ENCODE measurements around the gene RTN1.

Gene RTN1

GRCh38 chr14:59913187-59913586, 42.6 kb upstream of the RTN1 start:
- H3K36me3 ChIP-seq, result no peaks in the 10 kb centered on the region
- TF ChIP-seq CTCF (IDR thresholded peaks at IDR 0.05; ENCODE audit: low read depth, low read length), result no peak
- no peaks in the 10 kb centered on the region for H3K27me3 ChIP-seq (ENCODE audit: insufficient read depth, low read depth, severe bottlenecking)
- no peak overlapping the region for H3K27ac ChIP-seq
- H3K4me3 ChIP-seq (ENCODE audit: low read depth, low read length), result no peak overlapping the region
- H3K9me3 ChIP-seq (ENCODE audit: severe bottlenecking), result no peaks in the 10 kb centered on the region
- no peak for DNase-seq

DNA sequence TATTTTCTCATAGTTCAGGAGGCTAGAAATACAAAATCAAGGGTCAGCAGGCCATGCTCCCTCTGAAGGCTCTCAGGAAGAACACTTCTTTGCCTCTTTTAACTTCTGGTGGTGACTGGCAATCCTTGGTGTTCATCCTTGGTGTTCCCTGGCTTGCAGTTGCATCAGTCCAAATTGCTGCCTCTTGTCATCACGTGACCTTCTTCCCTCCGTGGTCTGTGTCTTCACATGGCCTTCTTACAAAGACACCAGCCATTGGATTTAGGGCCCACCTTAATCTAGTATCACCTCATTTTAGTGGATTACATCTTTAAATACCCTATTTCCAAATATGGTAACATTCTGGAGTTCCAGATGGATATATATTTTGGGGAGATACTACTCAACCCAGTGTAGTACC, 41.9 kb upstream of the RTN1 start:
- no peaks in the 10 kb centered on the region for H3K36me3 ChIP-seq
- no peak for DNase-seq
- no peaks in the 10 kb centered on the region for H3K27me3 ChIP-seq (ENCODE audit: insufficient read depth, low read depth, severe bottlenecking)
- no peak overlapping the region for H3K27ac ChIP-seq
- no peak for TF ChIP-seq CTCF (IDR thresholded peaks at IDR 0.05; ENCODE audit: low read depth, low read length)
- H3K9me3 ChIP-seq (ENCODE audit: severe bottlenecking), result no peaks in the 10 kb centered on the region
- no peak overlapping the region for H3K4me3 ChIP-seq (ENCODE audit: low read depth, low read length)

- Histone ChIP-seq H3K36me3 (no peaks in the 10 kb centered on the region), H3K27me3 (ENCODE audit: insufficient read depth, low read depth, severe bottlenecking) (no peaks in the 10 kb centered on the region), H3K4me3 (ENCODE audit: low read depth, low read length) (no peak overlapping the region), H3K9me3 (ENCODE audit: severe bottlenecking) (no peaks in the 10 kb centered on the region), H3K27ac (no peak overlapping the region)
- no peak for DNase-seq
- TF ChIP-seq CTCF (IDR thresholded peaks at IDR 0.05; ENCODE audit: low read depth, low read length), result no peak
Observed at GRCh38 chr14:59905188-59905587, 34.6 kb upstream of the RTN1 start.

GRCh38 chr14:59904184-59904583, 33.6 kb upstream of the RTN1 start:
- no peak for DNase-seq
- no peak for TF ChIP-seq CTCF (IDR thresholded peaks at IDR 0.05; ENCODE audit: low read depth, low read length)
- Histone ChIP-seq H3K4me3 (ENCODE audit: low read depth, low read length) (no peak overlapping the region), H3K36me3 (no peaks in the 10 kb centered on the region), H3K9me3 (ENCODE audit: severe bottlenecking) (no peaks in the 10 kb centered on the region), H3K27ac (no peak overlapping the region), H3K27me3 (ENCODE audit: insufficient read depth, low read depth, severe bottlenecking) (no peaks in the 10 kb centered on the region)

DNA sequence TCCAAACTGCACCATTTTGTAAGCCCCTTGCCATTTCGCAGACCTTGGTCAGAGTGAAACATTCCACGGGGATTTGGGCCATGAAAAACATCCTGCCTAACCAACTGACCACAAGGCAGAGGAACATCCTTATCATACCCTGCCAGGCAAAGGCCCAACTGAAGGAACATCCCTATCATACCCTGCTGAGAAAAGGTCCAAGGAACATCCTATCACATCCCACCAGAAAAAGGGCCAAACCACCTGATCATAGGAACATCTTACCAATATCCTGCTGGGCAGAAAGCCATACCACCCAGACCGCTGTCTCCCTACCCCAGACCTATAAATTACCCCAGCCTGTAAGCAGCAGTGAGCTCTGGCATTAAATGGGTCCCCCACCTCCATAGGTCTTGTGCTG, 30.0 kb upstream of the RTN1 start:
- TF ChIP-seq CTCF (IDR thresholded peaks at IDR 0.05; ENCODE audit: low read depth, low read length), result no peak

DNA sequence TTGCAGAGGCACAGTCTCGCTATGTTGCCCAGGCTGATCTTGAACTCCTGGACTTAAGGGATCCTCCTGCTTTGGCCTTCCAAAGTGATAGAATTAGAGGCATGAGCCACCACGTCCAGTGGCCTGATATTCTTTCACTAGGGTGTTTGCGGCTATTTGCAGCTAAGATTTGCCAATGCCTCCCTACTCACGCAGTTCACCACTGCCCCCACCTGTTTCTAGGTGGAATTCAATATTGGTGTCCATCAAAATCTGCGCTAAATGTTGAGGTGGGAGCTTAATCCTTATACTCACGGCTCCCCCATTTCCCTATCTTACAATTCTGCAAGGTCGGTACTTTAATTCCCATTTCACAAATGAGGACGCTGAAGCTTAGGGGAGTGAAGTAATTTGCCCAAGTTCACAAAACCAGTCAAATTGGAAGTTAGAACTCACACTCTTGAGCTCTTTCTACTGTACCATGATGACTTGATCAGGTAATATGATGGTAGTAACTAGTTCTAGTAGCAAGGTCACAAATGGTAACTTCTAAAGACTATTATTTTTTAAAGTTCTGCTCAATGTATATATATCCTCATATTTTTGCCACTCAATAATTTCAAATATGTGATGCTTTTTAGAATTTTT, 27.3 kb upstream of the RTN1 start:
- DNase-seq, result peak; percentile 53
- Histone ChIP-seq H3K36me3 (no peaks in the 10 kb centered on the region), H3K9me3 (ENCODE audit: severe bottlenecking) (no peaks in the 10 kb centered on the region), H3K27me3 (ENCODE audit: insufficient read depth, low read depth, severe bottlenecking) (no peaks in the 10 kb centered on the region), H3K4me3 (ENCODE audit: low read depth, low read length) (no peak overlapping the region), H3K27ac (no peak overlapping the region)
- TF ChIP-seq CTCF (IDR thresholded peaks at IDR 0.05; ENCODE audit: low read depth, low read length), result peak; percentile 77

More for the DNA sequence above, 30.0 kb upstream of the RTN1 start:
- no peaks in the 10 kb centered on the region for H3K9me3 ChIP-seq (ENCODE audit: severe bottlenecking)
- no peaks in the 10 kb centered on the region for H3K36me3 ChIP-seq
- H3K4me3 ChIP-seq (ENCODE audit: low read depth, low read length), result no peak overlapping the region
- H3K27ac ChIP-seq, result no peak overlapping the region
- no peaks in the 10 kb centered on the region for H3K27me3 ChIP-seq (ENCODE audit: insufficient read depth, low read depth, severe bottlenecking)
- DNase-seq, result no peak
